GM23248 (cell line): ENCODE measurements around the gene RAB3IP.

ENCODE experiments used
- EZH2 ChIP-seq: fragments of 200-600 bp; sonication (generic); IDR thresholded peaks from 2 replicates; pipeline ENCODE4 v1.6.1; 2018; ENCODE audit warnings: antibody characterized with exemption, mild to moderate bottlenecking; ENCODE audit not compliant: insufficient read depth, poor library complexity, severe bottlenecking
- EZH2phosphoT487 ChIP-seq: fragments of 200-600 bp; sonication (generic); IDR thresholded peaks from 2 replicates; pipeline ENCODE4 v1.6.1; 2018; ENCODE audit warnings: antibody characterized with exemption, moderate library complexity, mild to moderate bottlenecking, low read depth; ENCODE audit not compliant: insufficient read depth

DNA sequence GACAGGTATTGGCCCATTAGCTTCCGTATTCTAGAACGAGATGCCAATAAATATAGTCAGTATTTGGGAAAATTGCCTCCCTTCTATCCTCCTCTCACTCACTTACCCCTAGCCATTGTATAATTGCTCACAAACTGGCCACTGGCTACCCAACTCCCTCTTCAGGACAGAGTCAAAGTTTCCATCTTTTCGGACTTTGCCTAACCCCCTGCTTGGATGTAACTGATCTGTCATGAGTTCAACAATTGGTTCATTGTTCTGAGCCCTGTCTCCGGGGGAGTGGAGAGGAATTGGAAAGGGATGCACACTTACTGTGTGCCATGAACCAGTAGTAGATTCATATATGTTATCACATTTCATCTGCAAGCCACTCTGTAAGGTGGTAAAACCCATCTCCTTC lies 98.5 kb downstream of the RAB3IP start:
- no peak for TF ChIP-seq EZH2
- no peak for TF ChIP-seq EZH2phosphoT487
